DMS153 treated with DMSO at 0.1 percent for 48 hours (cell line): ENCODE measurements around the gene RNF113B.

ENCODE experiments used
- DNase-seq: peaks from one replicate; lab custom pipeline; 2025; ENCODE audit not compliant: unreplicated experiment; lab: John Stamatoyannopoulos, UW

The RNF113B gene

DNA sequence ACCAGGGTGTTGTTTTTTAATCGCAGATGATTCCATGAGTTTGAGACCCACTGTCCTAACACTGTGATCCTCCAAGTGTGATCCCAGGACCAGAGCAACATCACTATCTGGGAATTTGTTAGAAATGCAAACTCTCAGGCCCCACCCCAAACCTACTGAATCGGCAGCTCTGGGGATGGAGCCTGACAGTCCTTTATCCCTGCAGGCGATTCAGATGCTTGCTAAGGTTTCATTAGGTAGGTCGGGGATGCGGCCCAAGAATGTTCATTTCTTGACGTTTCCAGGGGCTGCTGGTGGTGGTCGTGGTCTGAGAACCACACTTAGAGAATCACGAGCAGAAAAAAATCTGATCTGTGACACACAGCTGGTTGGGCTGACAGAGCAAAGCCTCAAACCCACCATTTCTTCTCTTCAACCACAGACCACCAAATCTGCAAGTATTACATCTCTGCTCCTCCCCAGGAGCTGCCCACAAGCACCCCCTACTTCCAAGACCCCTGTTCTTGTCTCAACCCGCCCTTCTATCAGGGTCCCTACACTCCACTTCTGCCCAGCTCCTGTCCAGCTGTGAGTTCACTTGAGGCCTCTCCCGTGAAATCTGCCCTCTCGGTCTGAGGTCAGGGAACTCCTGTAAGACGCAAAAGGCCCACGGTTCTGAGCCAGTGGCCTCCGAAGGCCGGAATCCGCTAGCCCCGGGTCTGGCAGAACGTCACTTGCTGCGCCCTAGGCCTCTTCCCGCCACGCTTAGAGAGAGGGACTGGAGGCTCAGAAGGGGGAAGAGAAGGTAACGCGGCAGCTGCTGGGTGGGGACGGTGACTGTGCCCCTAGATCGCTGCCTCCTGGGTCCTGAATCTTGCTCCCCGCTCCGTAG is 35.3 kb downstream of the RNF113B start:
- DNase-seq, result no peak

DNA sequence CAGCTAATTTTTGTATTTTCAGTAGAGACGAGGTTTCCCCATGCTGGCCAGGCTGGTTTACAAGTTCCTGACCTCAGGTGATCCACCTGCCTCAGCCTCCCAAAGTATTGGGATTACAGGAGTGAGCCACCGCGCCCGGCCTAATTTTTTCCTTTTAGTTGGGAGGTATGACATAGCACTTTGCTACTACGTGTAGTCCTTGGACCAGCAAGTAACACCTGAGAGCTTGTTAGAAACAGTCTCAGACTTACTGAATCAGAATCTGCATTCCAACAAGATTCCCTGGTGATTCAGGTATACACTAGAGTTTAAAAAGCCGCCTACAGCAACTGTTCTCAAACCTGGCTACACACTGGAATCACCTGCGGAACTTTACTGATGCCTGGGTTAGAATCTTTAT is 36.0 kb downstream of the RNF113B start:
- DNase-seq, result no peak

DNA sequence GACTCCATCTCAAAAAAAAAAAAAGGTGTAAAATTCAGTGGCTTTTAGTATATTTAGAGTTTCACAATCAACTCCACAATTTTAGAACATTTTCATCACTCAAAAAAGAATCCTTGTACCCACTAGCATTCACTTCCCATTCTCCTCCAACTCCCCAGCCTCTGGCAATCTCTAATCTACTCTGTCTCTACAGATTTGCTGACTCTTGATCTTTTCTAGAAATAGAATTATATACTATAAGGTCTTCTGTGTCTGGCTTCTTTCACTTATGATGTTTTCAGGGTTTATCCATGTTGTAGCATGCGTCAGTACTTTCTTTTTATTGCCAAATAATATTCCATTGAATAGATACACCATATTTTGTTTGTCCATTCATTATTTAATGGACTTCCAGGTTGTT is 42.2 kb downstream of the RNF113B start:
- no peak for DNase-seq

DNA sequence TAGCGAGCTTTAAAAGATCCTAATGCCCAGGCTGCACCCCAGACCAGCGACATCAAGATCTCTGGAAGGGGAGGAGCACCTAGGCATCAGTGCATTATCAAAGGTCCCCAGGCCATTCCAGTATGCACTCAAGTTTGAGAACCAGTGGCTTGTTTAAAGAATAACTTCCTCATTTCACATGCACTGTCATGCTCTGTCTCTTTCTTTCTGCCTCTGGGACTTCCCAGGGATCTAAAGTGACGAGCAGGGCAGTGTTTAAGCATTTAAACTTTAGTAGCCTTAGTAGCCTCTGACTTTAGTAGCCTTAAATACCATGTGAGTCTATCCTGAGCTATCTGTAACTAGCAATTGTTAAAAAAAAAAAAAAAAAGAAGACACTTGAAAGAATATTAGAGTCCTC is 43.1 kb downstream of the RNF113B start:
- no peak for DNase-seq

DNA sequence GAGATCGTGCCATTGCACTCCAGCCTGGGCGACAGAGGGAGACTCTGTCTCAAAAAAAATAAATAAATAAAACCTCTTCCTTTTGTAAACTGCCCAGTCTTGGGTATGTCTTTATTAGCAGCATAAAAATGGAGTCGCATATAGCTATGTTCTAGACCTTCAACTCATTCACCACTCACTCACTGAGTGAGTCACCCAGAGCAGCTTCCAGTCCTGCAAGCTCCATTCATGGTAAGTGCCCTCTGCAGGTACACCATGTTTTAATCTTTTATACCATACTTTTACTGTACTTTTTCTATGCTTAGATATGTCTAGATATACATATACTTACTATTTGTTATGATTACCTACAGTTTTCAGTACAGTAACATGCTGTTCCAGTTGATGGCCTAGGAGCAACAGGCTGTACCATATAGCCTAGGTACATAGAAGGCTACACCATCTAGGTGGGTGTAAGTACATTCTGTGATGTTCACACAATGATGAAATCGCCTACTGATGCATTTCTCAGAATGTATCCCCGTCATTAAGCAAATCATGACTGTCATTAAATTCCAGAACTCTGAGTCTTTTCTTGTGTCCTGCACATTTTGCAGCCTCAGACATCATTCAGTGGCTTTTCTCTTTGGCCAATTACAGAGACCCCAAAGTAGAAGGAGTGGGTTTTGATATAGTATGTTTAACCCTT is 47.9 kb downstream of the RNF113B start:
- no peak for DNase-seq
